Lung (tissue), 12 donors: ENCODE measurements around the gene KCNIP4. TPM values are rescaled to one million over a fixed set of nuclear protein-coding genes. Genes with fewer than 3 reads are reported as not detected.
"Not testable (repeated sequence)": the region's sequence is repeated elsewhere in the genome, so short reads cannot be mapped to it uniquely, and the experiment has no call there.

Experiments used
- ATAC-seq: fragments of 200-7000 bp; cut with Tn5 transposase; one replicate; pipeline ENCODE4 v1.9.1; 2020; ENCODE audit warnings: moderate number of reproducible peaks; ENCODE audit not compliant: insufficient read depth, low FRiP score
- DNase-seq, 3 donors: peaks; one replicate each; pipeline ENCODE4 v3.0.0-alpha.2; 2013 to 2017
- H3K27ac ChIP-seq, 2 donors: one replicate each; pipeline ENCODE4 v1.5.1; 2013; ENCODE audit warnings: mild to moderate bottlenecking in 2 of 2, moderate library complexity in 2 of 2, control low read depth in 1 of 2, inconsistent platforms in 1 of 2, low read depth in 1 of 2, low read length in 1 of 2
- H3K27me3 ChIP-seq, 3 donors: one replicate each; pipeline ENCODE4 v1.5.1; 2013; ENCODE audit warnings: low read length in 2 of 3; ENCODE audit not compliant: control insufficient read depth in 3 of 3, insufficient read depth in 3 of 3
- H3K36me3 ChIP-seq, 4 donors: one replicate each; pipeline ENCODE4 v1.5.1; 2013; ENCODE audit warnings: low read length in 4 of 4, mild to moderate bottlenecking in 1 of 4, moderate library complexity in 1 of 4; ENCODE audit not compliant: control insufficient read depth in 4 of 4, insufficient read depth in 4 of 4
- H3K4me1 ChIP-seq, 5 donors: one replicate each; pipeline ENCODE4 v1.5.1; 2013; ENCODE audit warnings: low read length in 5 of 5, mild to moderate bottlenecking in 2 of 5, moderate library complexity in 1 of 5; ENCODE audit not compliant: control insufficient read depth in 5 of 5, insufficient read depth in 5 of 5
- H3K4me3 ChIP-seq: one replicate; pipeline ENCODE4 v1.5.1; 2013; ENCODE audit warnings: mild to moderate bottlenecking, control low read depth, moderate library complexity
- H3K9ac ChIP-seq, 2 donors: one replicate each; pipeline ENCODE4 v1.5.1; 2013; ENCODE audit warnings: low read length in 2 of 2, control low read depth in 1 of 2; ENCODE audit not compliant: insufficient read depth in 1 of 2
- H3K9me3 ChIP-seq, 4 donors: one replicate each; pipeline ENCODE4 v1.5.1; 2013; ENCODE audit warnings: low read length in 3 of 4, mild to moderate bottlenecking in 1 of 4, moderate library complexity in 1 of 4; ENCODE audit not compliant: control insufficient read depth in 4 of 4, insufficient read depth in 3 of 4
- WGBS, 2 donors: extraction: QIAGEN DNeasy Blood & Tissue Kit; methylation state at CpG; one replicate each; pipeline ENCODE4 v1.1.7; 2013; 5-methylcytosine and 5-hydroxymethylcytosine counted together
- polyA plus RNA-seq, 2 donors: library from polyadenylated mRNA; stranded (reverse); fragments of 200-250 nt; gene quantifications; one replicate each; pipeline ENCODE4 v1.2.1, GENCODE V29; 2013
- total RNA-seq, 2 donors: library from RNA; depleted of rRNA in 1 of 2; stranded (reverse); fragments of >200 nt in 1 of 2; gene quantifications; one replicate each; pipeline ENCODE4 v1.2.1, GENCODE V29; 2014 to 2021
- TF ChIP-seq, protein P1 (sequence below): IDR thresholded peaks from 2 replicates; pipeline ENCODE4 v1.5.1; 2012; ENCODE audit warnings: mild to moderate bottlenecking; ENCODE audit errors: control extremely low read depth, extremely low read depth
- donor health status: control.
- donor health status: control.
- donor health status: Bipolar disorder and iron deficiency.
- donor health status: healthy.
- donor health status: DM: yes; HTN: yes; CAD: no.

Gene KCNIP4
- total and polyA plus RNA-seq, 4 donors, result 0.11 TPM; not detected in 3

DNA sequence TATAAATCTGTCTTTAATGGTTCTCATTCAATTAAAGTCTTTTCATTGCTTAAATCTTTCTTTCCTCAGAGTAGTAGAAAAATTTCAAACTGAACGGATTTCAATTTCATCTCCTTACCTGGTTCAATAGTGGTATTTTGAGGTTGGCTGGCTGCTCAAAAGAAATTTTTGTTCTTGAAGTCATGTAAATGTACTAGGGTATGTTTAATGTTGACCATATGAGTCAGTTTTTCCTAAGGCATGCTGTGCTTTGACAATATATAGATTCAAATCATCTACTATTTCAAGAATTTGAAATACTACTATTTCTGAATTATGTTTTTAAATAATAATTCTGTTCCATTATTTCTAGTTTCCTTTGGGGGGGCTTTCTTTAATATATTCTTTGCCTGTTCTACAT, 1142.9 kb downstream of the KCNIP4 start:
- H3K36me3 ChIP-seq, result no peaks in the 10 kb centered on the region
- H3K27me3 ChIP-seq, result no peaks in the 10 kb centered on the region
- ATAC-seq (no peak), DNase-seq (no peak)
- no peak overlapping the region for H3K27ac ChIP-seq
- H3K4me1 ChIP-seq, result no peaks in the 10 kb centered on the region
- WGBS, 2 donors, result 93 to 98% methylated on average over 1 of the region's 1 CpG
- no peak overlapping the region for H3K9ac ChIP-seq
- H3K4me3 ChIP-seq, result no peak overlapping the region
- TF ChIP-seq, protein P1, sequence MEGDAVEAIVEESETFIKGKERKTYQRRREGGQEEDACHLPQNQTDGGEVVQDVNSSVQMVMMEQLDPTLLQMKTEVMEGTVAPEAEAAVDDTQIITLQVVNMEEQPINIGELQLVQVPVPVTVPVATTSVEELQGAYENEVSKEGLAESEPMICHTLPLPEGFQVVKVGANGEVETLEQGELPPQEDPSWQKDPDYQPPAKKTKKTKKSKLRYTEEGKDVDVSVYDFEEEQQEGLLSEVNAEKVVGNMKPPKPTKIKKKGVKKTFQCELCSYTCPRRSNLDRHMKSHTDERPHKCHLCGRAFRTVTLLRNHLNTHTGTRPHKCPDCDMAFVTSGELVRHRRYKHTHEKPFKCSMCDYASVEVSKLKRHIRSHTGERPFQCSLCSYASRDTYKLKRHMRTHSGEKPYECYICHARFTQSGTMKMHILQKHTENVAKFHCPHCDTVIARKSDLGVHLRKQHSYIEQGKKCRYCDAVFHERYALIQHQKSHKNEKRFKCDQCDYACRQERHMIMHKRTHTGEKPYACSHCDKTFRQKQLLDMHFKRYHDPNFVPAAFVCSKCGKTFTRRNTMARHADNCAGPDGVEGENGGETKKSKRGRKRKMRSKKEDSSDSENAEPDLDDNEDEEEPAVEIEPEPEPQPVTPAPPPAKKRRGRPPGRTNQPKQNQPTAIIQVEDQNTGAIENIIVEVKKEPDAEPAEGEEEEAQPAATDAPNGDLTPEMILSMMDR, result no peak
- peaks cover 0 to 3% (median 0%) of the 10 kb centered on the region in 4 donors for H3K9me3 ChIP-seq

- DNase-seq, result no peak
- TF ChIP-seq, protein P1, result no peak
Observed at GRCh38 chr4:20787940-20788665, 1160.5 kb downstream of the KCNIP4 start.

GRCh38 chr4:20783134-20783533, 1165.4 kb downstream of the KCNIP4 start:
- H3K27me3 ChIP-seq, DNase-seq, H3K9me3 ChIP-seq, H3K27ac ChIP-seq, H3K9ac ChIP-seq, H3K4me3 ChIP-seq, ATAC-seq, H3K36me3 ChIP-seq, H3K4me1 ChIP-seq: not testable (repeated sequence)
- WGBS, 2 donors, result 87 to 91% methylated on average over 1 of the region's 1 CpG

More at GRCh38 chr4:20787940-20788665, 1160.5 kb downstream of the KCNIP4 start:
- H3K4me3 ChIP-seq, result no peak overlapping the region
- peaks cover 0 to 2% (median 0%) of the 10 kb centered on the region in 3 donors for H3K27me3 ChIP-seq
- H3K4me1 ChIP-seq, result no peaks in the 10 kb centered on the region
- H3K9ac ChIP-seq, result no peak overlapping the region
- no peaks in the 10 kb centered on the region for H3K36me3 ChIP-seq
- no peak for ATAC-seq
- no peak overlapping the region for H3K27ac ChIP-seq
- 82 to 85% methylated on average over 2 of the region's 2 CpGs for WGBS, 2 donors
- H3K9me3 ChIP-seq, result no peaks in the 10 kb centered on the region

DNA sequence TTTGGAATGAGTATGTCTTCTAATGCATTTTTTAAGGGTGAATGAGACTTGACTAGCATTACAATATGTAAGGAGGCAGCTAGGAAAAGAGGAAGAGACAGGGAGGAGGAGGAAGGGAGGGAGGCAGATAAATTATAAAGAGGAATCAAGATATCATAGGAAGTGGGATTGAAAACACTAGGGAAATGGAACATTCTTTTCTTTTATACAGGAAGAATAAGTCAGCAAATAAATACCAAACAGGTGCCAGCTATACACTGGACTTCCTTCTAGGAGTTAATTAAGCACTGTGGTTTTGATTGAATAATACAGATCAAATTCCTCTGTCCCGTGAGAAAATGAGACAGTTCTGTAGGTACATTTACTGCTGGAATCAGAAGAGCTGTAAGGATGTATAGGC, 1169.7 kb downstream of the KCNIP4 start:
- DNase-seq (no peak), ATAC-seq (no peak)
- Histone ChIP-seq H3K36me3 (no peaks in the 10 kb centered on the region), H3K4me3 (no peak overlapping the region), H3K9ac (no peak overlapping the region), H3K4me1 (no peaks in the 10 kb centered on the region), H3K27me3 (no peaks in the 10 kb centered on the region), H3K27ac (no peak overlapping the region), H3K9me3 (peaks cover 0 to 9% (median 1%) of the 10 kb centered on the region in 4 donors)
- TF ChIP-seq, protein P1, result no peak
- WGBS, 2 donors, result 43 to 57% methylated on average over 1 of the region's 1 CpG
